HG02571 (cell line): ENCODE results near the gene KRTAP10-9.
"Not testable (repeated sequence)": the region's sequence is repeated elsewhere in the genome, so short reads cannot be mapped to it uniquely, and the experiment has no call there.

ENCODE experiments used
- ATAC-seq: cut with Tn5 transposase; IDR thresholded peaks from one replicate; pipeline ENCODE4 v1.9.1; 2021; ENCODE audit warnings: mild to moderate bottlenecking, moderate library complexity; ENCODE audit not compliant: unreplicated experiment

KRTAP10-9 gene

GRCh38 chr21:44657635-44658540 is 31.0 kb downstream of the KRTAP10-9 start, which contains the start of gene KRTAP12-3:
TSS of gene KRTAP12-3 (plus strand) at chr21:44657932. CDS start at chr21:44657980, 48 bp downstream.
- ATAC-seq = no peak

- ATAC-seq = no peak
Measured at GRCh38 chr21:44658541-44658910, 31.6 kb downstream of the KRTAP10-9 start.

GRCh38 chr21:44658913-44659595 is 32.2 kb downstream of the KRTAP10-9 start:
- no peak for ATAC-seq

GRCh38 chr21:44661567-44661966 is 34.7 kb downstream of the KRTAP10-9 start:
- not testable (repeated sequence) for ATAC-seq

GRCh38 chr21:44664691-44665090 is 37.8 kb downstream of the KRTAP10-9 start:
- no peak for ATAC-seq

- ATAC-seq = no peak
Measured at GRCh38 chr21:44666401-44667320, 39.8 kb downstream of the KRTAP10-9 start, which contains the start of gene KRTAP12-2. TSS of gene KRTAP12-2 (minus strand) at chr21:44666927. CDS start at chr21:44666886, 41 bp downstream.

- no peak for ATAC-seq
Measured at GRCh38 chr21:44667612-44668011, 40.7 kb downstream of the KRTAP10-9 start.

GRCh38 chr21:44670642-44671432 is 43.9 kb downstream of the KRTAP10-9 start:
- no peak for ATAC-seq

GRCh38 chr21:44671911-44672310 is 45.0 kb downstream of the KRTAP10-9 start:
- ATAC-seq = no peak

- no peak for ATAC-seq
Measured at GRCh38 chr21:44677881-44678280, 51.0 kb downstream of the KRTAP10-9 start.
